Panc1 (cell line): ENCODE results near the gene ZBTB40.

Experiments used
- CTCF ChIP-seq: fragments of 450-650 bp; IDR thresholded peaks from 2 replicates; pipeline ENCODE4 v1.5.1; 2017; ENCODE audit warnings: mild to moderate bottlenecking
- REST ChIP-seq, 2 experiments: IDR thresholded peaks; 2 replicates each; pipeline ENCODE4 v1.6.1; 2011 to 2012; ENCODE audit warnings: low read depth in 2 of 2, control low read depth in 1 of 2, low read length in 1 of 2, mild to moderate bottlenecking in 1 of 2, moderate library complexity in 1 of 2; ENCODE audit not compliant: insufficient read depth in 1 of 2
- SIN3A ChIP-seq: IDR thresholded peaks from 2 replicates; pipeline ENCODE4 v1.6.1; 2012; ENCODE audit warnings: low read depth, mild to moderate bottlenecking, low read length, moderate library complexity, borderline replicate concordance; ENCODE audit not compliant: insufficient read depth

GRCh38 chr1:22418933-22419382 lies 32.7 kb upstream of the ZBTB40 start:
- no peak for TF ChIP-seq CTCF
- no peak for TF ChIP-seq SIN3A
- TF ChIP-seq REST (IDR thresholded peaks at IDR 0.05; ENCODE audit: insufficient read depth in 1 of 2, low read depth in 2 of 2, low read length in 1 of 2), result no peak
